HuH-7 (cell line): Measurements from ENCODE around the gene ZYX.
"Not testable (repeated sequence)": the region's sequence is repeated elsewhere in the genome, so short reads cannot be mapped to it uniquely, and the experiment has no call there.

Experiments used
- DNase-seq: peaks from one replicate; pipeline ENCODE4 v3.0.0; 2011; ENCODE audit warnings: low spot score

The ZYX gene

GRCh38 chr7:143397710-143398530 is 16.8 kb downstream of the ZYX start:
- no peak for DNase-seq

DNA sequence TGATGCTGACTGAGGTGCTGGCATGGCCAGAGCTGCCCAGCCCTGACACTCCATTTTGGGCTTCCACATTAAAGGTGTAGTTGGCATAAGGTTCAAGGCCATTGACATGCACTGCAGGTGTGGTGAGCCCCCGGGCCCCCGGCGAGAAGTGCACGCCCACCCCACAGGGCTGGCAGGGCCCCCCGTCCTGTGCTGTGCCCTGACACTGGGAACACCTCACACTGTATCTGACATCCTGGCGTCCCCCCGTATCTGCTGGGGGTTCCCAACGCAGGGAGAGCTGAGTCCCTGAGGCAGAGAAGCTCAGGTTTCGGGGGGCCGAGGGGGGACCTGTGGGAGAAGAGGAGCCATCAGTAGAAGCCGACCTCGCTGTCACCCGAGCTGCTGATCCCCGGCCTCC is 17.5 kb downstream of the ZYX start:
- no peak for DNase-seq

DNA sequence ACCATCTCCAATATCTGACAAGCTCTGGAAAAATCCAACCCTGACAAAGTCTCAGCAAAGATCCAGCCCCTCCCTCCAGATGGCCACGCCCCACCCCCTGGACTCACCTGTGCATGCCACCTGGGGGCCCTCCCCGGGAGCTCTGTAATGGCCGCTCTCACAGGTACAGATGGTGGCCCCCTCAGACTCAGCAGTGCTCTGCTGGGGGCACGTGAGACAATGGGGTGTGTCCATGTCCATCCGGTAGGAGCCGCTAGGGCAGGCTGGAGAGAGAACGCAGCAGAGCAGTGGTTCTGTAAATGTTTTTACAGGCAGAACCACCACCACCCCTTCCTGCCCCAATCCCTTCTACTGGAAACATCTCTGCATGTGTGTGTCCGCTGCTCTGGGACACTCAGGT is 18.0 kb downstream of the ZYX start:
- DNase-seq = no peak

DNA sequence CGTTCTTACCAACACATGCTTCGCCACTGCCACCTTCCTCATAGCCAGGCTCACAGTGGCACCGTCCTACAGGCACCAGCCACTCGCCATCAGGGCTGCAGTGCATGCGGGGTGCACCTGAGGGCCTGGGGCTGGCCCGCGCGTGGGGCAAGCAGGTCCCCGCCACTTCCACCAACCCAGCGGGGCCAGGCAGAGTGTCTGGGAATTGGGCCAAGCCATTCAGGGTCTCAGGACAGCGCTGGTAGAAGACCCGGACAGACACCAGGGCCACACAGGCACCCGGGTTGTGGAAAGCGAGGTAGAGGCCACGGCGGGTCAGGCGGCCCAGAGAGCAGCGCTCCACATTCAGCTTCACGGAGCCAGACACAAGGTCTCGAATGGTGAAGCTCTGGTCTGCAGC is 18.5 kb downstream of the ZYX start:
- no peak for DNase-seq

- DNase-seq = no peak
These were observed 20.1 kb downstream of the ZYX start for GRCh38 chr7:143401265-143401664.

DNA sequence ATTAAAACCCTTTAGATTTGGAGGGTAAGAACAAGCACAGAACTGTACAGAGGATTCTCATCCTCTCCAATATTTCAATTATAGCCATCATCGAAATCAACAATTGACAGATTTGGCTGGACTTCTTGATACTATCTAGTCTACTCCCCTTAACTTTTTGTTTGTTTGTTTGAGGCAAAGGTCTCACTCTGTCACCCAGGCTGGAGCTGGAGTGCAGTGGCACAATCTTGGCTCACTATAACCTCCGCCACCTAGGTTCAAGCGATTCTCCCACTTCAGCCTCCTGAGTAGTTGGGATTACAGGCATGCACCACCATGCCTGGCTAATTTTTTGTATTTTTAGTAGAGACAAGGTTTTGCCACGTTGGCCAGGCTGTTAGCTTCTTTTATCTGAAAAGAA is 21.1 kb downstream of the ZYX start:
- not testable (repeated sequence) for DNase-seq

GRCh38 chr7:143405173-143406001 is 24.2 kb downstream of the ZYX start:
- no peak for DNase-seq

- DNase-seq = no peak
These were observed 24.8 kb downstream of the ZYX start for GRCh38 chr7:143406002-143406357.

DNA sequence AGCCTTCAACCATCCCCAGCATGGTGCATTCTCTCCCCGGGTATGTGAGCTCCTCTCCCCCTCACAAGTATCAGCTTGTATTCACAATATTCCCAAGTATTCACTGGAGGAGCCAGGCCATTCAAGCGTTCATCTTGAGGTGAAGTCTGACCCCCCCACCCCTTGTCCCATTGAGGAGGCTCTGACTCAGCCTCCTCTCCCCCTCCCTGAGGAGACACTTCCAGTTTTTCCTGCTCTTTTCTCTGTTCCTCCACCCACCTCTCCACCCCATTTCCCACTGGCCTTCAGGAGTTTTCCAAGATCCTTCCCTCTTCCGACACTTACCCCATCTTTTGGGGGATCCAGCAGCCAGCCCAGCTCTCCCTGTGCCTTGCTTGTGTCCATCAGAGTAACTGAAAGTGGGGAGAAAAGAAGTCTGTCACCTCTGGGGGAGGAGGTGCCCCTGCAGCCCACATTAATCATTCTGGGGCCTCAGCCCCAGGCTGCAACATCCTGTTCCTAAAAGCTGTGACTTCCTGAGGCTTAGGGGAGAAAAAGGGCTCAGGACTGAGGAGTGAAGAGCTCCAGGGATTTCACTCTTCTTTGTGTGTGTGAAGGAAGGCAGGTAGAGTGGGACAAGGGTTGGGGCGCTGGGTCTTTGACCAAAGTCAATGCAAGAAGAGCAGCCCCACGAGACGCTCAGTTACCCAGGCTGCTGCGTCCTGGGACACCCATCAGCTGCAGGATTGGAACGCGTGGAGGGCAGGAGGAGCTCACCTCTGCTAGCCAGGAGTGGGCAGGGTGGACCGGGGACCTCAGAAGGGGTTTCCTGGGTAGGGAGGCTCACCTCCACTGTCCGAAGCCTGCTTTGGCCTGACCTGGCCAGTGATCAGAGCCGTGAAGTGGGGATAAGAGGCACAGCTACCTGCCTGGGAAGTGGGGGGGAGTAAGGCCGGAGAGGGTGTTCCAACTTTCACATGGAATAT is 26.4 kb downstream of the ZYX start:
- no peak for DNase-seq

- DNase-seq = no peak
These were observed 27.1 kb downstream of the ZYX start for GRCh38 chr7:143408252-143408685.

- no peak for DNase-seq
These were observed 27.8 kb downstream of the ZYX start, which contains the start of gene EPHA1 for GRCh38 chr7:143408686-143409561. TSS of gene EPHA1 (minus strand) at chr7:143408856. CDS start at chr7:143408805, 51 bp downstream.

DNA sequence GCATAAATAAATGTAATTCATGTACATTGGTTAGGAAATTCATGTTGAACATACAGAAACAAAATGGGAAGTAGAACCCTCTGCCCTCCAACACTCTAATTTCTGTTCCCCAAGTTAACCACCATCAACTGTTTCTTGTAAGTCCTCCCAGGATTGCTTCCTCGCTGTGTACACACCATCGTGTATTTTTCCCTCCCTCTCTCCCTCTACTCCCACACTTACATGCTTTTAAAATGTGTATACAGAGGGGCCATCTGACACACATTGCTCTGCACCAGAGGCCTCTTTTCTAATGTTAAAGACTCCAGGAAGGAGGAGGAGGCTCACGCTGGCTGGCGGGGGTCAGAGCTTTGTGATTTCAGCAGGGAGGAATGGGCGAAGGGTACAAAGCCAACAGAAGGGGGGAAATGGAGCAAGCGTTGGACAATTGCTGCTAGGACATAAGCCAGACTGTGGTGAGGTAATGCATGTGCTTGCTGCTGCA is 29.4 kb downstream of the ZYX start:
- DNase-seq = no peak

GRCh38 chr7:143411976-143412708 is 31.0 kb downstream of the ZYX start:
- DNase-seq = no peak

DNA sequence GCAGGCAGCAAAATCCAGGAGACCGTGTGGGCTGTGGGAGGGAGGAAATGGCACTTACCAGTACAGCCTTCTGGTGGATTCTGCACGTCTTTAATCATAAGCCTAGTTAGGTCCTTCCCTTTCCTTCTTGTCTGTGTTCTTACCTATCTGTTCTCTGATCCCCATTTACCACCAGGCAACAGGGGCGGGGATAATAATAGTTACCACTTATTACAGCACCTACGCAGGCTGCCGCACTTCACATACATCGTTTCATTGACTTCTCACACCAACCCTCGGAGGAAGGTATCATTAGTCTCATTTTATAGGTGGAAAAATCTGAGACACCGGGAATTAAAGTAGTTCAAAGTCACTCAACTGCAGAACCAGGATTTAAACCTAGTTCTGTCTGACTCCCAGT is 32.0 kb downstream of the ZYX start:
- no peak for DNase-seq

DNA sequence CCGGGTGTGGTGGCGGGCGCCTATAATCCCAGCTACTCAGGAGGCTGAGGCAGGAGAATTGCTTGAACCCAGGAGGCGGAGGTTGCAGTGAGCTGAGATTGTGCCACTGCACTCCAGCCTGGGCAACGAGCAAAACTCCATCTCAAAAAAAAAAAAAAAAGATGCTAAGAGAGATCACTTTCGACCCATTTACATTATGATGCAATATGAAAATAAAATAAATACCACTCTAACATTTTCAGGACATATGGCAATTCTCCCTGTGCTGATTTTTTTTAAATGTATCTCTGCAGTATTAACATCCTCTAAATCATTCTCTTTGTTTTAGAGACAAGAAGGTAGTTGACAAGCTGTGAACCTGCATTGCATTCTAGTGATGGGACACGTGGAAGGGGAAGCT is 34.1 kb downstream of the ZYX start:
- not testable (repeated sequence) for DNase-seq

- no peak for DNase-seq
These were observed 34.7 kb downstream of the ZYX start for GRCh38 chr7:143415742-143416397.

DNA sequence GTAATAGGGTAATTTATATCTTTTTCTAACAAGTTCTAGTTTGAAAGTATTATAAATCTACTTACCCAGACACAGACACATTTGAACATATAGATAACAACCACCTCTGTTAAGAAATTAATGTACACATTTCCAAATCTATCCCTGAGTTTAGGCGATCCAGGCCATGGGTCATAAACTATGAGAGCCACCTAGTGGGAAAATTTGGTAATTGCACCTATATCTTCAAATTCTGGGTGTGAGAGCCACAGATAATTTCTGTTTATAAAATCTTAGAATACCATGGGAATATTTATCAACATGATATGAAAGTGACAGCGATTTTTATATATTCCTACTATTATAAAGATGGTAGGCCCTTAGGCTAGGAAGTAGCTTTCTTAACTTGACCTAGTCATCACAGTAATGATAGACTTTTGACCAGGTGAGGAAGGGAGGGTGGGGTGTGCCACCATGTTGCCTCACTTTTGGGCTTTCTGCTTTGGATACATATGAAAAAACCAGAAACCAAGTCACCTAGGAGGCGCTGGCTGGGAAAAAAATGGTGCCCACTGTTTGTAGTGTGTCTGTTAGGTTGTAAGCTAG is 35.5 kb downstream of the ZYX start:
- DNase-seq = peak; percentile 83

DNA sequence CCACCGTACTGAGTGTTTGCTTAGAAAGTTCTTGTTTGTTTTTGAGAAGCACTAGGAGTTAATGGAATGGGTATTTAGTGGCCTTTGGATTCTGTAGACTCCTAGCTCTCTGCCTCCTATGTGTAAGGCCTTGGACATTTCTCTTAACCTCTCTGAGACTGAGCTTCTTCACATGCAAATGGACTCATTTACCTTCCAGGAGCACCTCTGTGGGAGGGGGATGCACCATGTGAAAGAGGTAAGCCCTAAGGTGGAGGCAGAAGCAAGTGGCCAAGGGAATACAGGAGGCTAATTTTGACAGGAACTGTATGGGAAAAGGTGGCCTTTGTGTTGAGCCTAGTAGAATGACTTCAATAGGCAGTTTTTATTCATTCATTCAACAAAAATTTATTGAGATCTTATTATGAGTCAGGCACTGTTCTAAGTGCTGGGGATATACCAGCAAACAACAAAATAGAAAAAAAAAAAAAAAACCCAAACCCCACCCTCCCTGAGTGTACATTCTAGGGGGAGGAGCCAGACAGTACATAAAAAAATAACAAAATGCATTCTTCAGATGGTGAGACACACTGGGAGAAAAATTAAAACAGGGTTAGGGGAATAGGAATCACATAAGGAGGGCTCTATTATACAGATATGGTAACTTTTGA is 36.7 kb downstream of the ZYX start:
- DNase-seq = no peak
